AG08395 (cell line): ENCODE measurements around the gene BPHL.
"Not testable (repeated sequence)": the region's sequence is repeated elsewhere in the genome, so short reads cannot be mapped to it uniquely, and the experiment has no call there.

ENCODE experiments used
- DNase-seq: peaks from one replicate; pipeline ENCODE4 v3.0.0; 2012; ENCODE audit warnings: mixed read lengths, low spot score

The BPHL gene

DNA sequence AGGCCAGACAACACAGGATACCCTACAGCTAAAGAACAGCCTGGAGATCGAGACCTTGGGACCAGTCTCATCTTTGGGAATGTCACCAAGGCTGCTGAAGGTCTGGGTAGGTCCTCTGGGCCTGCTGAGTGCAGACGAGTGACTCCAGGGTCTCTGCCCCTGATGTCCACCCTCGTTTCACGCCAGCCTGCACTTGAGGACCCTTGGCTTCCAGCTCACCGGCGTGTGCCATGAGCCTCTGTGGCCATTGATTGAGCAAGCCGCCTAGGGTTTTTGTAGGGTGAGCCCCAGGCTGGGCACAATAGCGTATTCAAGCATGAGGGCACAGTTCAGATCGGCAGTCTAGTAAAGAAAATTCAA lies 4.3 kb downstream of the BPHL start:
- no peak for DNase-seq

DNA sequence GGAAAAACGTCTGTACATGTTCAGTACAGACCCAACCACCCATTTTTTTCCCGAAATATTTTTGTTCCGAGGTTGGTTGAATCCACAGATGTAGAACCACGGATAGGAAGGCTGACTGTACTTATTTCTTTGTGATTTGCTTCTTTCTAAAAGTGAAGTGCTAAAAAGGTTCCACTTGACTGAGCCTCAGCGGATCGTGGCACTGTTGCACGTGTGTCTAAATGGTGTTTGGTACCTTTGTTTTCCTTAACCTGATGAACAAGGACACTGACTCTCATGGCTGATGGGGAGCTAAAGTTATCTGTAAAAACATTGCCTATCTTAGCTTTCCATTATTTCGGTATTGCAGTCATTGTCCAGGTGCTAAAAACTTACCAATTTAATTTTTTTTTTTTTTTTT lies 6.2 kb downstream of the BPHL start:
- DNase-seq, result no peak

DNA sequence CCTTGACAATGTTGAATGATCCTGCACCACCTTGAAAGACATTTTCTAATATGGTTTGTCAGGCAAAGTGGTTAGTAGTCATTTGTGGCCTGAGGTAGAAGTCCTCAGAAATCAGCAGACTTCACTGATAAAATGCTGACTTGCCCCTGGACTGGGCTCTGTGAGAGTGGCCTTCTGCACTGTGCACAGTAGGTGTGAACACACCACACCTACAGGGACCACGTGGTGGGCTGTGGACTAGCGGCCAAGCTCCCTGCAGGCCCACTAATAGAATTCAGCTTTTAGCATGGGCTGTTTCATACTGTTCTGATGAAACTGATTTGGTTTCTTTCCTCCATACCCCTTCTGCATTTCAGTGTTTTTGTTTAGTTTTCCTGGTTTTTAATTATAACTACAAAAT lies 7.3 kb downstream of the BPHL start:
- DNase-seq, result no peak

DNA sequence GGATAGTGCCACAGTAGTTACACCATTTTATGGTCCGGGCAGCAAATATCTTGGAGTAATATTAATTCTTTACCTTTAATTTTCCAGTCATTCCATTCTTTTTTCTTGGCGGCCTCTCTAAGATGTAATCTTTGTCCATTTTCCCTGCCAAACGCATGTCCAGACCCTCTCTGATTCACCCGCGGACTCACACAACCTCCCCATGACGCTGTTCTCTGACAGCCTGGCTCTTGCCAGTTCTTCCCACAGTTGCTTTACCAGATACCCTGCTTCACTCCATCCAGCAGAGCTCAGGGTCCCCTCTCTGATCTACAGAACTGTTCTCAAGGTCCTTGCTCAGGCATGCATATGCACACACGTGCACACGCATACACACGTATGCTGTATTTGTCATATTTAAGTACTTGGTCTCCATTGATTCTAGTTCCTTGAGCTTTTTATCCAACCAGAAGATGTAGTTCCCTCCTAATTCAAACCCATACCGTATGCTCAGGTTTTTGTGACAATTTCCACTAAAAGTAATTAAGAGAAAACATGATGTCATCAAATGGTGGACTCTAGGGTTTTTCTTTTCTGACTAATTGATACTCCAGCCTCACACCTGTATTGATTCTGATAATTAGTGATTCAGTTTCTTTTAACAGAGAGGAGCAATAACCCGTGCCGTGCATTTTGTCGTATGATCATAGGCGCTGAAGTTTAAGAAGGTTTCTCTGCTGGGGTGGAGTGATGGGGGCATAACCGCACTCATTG lies 10.0 kb downstream of the BPHL start:
- no peak for DNase-seq

DNA sequence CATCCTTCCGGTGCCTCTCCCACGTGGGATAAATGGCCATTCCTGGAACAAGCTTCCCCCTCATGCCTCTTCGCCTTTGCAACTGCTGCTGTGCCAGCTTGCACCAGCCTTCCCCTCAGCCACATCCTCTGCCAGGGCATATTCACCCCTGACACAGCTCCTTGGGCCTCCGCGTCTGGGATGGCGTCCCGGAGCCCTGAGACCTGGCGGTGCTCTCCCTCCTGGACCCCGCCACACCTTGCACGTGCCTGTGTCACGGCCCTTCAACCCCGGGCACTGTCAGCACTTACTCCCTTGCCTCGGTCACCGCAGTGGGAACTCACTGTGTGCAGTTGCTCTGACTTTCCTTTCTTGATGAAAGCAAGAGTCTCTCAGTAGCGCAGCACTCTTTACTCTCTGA lies 13.2 kb downstream of the BPHL start:
- DNase-seq, result no peak

DNA sequence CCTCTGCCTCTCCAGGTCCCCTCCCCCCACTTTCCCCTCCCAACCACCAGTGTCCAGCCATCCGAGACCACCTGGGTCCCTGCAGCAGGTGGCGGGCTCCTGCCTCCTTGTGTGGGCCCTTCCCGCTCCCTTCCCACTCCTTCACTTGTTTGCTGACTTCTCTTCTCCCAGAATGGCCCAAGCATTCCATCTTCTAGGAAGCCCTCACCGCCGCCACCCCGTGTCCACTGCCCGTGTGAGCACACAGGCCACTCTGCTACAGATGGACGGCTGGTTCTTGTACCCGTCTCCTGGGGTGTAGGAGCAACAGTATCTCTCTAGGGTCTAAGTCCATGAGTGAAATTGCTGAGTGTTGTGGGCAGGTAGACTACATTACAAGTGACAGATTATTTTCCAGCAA lies 15.0 kb downstream of the BPHL start:
- no peak for DNase-seq

DNA sequence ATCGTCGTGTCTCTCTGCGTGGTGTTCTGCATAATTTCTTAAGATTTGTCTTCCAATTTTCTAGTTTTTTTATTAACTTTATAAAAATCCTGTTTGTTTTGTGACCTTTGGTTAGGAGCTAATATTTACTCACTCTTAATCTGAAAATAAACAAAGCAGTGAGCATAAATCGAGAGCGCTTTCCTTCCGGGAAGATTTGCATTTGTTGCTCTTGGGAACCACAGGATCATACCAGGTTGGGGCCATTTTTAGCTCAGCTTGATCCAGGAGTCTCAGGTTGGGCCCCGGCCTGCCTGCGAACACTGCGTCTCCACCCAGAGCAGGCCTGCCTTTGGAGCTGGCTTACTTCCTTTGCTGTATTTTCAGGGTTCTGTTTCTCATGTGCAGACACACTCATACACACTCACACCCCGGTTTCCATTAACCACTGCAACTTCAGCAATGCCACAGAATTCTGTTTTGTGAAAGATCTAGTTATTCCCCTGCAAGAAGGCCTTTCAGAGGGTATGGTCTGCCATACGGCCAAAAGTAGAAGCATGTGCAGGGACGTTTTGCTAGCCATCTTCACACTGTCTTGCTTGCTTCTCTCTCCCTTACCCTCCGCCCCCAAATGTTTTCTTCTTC lies 17.3 kb downstream of the BPHL start:
- no peak for DNase-seq

DNA sequence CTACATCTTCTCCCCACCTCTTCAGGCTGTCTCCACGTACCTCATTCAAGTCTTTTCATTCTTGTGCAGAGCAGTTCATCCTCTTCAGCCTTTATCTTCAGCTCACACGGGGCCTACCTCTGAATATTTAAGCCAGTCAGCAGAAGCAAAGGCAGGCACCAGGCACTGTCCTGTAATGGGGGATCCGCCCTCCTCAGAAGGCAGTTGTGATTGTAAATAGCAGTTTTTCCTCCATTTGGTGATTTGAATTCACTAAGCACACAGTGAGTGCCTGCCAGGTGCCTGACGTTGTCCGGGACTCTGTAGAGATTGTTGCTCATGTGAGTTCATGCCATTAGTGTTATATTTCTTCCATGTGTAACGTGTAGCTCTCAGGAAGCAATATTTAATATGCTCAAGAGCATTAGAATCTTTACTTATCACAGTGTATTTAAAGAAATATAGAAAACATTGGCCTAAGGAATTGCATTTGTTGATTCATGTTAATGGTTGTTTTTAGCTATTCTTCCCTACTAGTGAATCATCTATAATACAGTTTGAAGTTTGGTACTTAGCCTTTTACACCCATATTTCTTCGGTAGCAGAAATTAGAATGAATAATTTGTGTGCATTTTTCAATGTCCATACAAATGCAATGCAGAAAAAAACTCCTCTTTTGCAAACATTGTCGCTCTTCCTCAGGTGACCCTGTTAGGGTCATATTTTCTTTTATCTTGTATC lies 17.9 kb downstream of the BPHL start:
- DNase-seq, result no peak

DNA sequence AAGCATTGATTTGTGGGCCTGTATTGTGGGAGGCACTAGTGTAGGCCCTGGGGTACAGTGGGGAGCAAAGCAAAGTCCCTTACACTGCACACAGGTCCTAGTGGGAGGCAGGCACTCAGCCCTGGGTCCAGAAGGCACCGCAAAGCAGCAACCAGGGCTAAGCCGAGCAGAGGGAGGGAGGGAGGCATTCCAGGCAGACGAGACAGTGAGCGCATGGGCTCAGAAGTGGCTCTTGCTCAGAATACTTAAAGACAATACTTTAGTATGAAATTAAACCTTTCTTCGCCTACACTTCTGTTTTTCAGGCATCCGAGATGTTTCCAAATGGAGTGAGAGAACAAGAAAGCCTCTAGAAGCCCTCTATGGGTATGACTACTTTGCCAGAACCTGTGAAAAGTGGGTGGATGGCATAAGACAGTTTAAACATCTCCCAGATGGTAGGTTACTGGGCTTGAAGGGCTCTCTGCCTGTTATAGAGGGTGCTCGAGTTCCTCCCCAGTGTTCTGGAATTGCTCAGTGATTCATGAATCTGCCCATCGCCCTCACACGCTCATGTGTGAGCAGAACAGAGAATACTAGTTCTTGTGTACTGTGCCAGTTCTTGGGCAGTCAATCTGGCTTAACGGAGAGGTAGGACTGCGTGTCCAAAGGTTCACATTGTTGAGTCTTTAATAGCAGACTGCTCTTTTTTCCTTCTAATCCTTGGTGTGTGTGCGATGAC lies 18.7 kb downstream of the BPHL start:
- peak; percentile 20 for DNase-seq

DNA sequence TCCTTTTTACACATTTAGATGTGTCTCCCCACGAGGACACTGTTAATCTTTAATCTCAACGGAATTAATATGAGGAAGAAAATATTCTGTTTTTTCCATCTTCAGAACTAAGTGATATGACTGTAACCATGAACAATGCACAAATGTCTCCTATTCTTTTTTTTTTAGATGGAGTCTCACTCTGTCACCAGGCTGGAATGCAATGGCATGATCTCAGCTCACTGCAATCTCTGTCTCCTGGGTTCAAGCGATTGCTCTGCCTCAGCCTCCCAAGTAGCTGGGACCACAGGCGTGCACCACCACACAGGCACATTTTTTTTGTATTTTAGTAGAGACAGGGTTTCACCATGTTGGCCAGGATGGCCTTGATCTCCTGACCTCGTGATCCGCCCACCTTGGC lies 19.4 kb downstream of the BPHL start:
- not testable (repeated sequence) for DNase-seq

DNA sequence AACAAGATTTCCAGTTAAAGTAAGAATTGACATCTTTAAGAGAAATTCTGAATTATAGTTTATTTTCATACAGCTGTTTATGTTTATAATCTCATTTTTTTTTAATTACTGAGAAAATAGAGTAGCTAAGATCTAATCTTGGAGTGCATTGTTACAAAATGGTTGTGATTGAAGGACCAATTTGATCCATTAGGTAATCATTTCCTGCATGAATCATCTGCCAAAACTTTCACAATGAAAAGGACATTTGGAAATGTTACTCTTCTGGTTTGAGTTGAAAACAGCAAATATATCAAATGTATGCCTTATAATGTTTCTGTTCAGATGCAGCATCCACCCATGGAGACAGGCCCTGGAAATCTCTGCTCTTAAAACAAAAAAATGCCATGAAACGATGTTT lies 19.8 kb downstream of the BPHL start:
- no peak for DNase-seq

DNA sequence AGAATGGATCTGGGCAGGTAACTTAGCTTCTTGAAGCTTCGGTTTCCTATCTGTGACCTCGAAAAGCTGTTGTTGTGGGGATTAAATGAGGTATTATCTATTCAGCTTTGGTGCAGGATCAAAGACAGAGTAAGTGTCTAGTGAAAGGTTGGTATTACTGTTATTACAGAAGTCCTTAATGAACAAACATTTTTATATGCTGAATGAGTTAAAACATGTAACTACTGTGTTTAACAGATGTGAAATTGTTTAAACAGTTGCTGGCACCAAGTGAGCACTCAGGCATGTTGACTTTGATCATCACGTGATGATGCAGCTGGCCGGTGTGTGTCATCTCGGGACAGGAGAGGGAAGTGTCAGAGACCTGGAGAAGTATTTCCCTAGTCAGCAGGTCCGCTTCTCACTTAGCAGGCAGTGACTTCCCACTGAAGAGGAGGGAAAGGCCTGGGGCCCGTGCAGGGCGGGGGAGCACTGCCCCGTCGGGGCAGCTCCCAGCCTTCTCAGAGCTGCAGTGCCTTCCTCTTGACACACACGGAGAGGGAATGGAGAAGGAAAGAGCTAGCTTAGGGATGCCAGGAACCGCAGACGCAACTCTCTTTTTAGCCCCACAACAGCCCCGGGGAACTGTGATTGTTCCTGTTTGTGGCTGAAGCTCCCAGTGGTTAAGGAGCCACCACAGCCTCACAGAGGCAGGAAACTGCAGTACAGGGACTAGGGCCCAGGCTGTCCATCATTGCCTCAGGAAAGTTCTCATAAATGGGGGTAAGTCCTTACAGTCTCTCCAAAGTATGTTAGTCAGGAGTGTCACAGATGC lies 20.8 kb downstream of the BPHL start:
- peak; percentile 84 for DNase-seq

DNA sequence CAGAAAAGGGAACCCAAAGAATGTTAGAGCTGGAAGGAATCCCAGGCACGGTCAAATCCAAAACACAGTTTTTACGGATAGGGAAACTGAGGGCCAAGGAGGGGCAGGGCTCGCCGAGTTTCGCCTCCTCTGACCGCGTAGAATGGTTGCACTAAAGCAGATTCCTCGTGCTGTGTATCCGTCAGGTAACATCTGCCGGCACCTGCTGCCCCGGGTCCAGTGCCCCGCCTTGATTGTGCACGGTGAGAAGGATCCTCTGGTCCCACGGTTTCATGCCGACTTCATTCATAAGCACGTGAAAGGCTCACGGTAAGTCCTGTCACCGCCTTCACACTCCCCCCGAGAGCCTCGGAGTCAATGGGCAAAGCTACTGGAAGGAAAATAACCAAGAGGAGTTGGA lies 21.7 kb downstream of the BPHL start:
- no peak for DNase-seq

DNA sequence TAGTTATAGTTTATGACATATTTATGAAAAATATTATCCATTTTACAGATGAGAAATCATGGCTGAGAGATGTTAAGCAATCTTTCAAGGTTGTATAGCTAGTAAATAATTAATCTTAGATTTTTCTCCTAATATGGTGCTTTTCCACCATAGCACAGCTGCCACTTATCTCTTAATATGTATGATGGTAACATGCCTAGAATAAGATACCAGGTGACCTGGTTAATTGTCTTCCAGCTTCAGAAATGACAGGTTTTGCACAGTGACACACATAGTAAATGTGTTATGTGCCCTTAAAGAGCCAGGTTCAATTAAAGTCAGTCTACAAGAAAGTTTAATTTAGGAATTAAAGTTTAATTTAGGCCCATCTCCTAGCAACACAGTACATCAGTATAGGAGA lies 24.0 kb downstream of the BPHL start:
- DNase-seq, result no peak

DNA sequence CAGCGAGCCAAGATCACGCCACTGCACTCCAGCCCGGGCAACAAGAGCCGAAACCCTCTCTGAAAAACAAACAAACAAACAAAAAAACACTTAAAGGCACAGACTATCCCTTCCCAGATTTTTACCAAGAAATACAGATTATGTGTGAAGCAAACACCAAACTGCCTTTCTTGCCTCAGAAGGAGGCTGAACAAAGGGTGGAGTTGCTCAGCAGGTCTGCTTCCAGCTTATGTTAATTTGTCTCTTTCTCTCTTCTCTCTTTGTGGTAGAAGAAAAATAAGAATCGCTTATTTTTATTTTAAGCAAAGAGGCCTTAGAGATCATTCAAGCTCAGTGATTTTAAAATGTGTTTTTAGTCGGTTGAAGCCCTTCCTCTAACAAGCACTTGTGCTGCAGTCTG lies 24.6 kb downstream of the BPHL start:
- DNase-seq, result no peak

DNA sequence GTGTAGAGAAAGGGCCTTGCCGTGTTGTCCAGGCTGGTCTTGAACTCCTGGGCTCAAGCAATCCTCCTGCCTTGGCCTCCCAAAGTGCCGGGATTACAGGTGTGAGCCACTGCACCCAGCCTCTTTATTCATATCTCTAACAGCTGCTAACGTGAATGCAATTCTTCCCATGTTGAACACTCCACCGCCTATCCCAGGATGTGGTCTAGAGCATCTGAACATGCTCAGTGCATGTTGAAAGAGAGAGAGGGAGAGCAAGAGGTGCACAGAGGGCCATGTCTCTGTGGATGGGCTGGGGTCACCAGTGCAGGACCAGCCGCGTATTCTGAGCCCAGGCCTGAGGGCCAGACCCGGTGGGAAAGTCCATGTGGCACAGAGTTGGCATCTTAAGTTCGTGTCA lies 26.1 kb downstream of the BPHL start:
- DNase-seq, result no peak

DNA sequence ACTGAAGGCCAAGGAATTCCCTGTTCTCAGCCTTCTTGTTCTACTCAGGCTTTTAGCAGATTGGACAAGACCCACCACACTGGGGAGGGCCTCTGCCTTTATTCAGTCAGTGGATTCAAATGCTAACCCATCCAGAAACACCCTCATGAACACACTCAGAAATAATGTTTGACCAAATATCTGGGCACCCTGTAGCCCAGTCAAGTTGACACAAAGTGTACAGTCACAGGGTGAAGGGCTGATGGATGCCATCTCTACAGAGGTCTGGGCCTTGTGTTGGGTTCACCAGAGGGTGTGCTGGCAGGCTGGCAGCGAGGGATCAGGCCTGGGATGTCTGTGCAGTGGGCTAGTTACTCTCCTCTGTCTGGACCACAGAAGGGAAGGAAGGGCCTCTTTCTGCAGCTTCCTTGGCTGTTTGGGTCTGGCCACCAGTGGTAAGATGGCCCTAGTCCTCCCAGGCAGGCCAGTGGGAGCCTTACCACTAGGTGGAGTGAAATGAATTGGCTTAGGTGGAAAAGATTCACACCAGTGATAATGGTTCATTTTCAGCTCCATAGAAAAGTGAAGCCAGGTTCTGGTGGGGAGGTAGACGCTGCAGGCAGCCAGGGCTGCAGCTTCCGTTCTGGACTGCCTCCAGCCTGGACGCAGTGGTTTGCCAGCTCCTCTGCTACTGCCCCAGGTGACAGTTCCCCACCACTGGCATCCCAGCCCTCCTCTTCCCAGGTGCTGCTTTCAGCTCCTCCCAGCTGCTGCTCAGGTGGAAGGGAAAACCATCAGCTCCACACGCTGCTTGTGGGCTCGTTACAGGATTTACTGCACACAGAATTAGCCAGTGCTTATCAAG lies 29.6 kb downstream of the BPHL start:
- DNase-seq, result no peak

DNA sequence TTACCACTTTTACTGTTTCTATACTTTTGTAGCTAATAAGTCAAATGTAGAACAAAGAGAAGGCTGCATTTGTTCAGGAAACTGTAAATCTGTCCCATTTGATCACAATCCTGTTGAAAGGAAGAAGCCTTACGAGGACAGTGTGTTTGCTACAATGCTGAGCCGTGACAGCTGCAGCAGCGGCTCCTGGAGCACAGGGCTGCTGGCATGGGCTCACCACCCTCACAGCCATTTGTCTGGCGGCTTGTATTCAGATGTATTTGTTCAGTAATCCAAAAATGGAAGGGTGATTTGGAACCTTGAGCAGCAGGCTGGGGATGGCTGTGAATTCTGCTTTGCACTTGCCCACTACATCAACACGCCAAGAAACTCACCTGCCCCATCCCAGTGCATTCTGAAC lies 33.2 kb downstream of the BPHL start:
- DNase-seq, result no peak

DNA sequence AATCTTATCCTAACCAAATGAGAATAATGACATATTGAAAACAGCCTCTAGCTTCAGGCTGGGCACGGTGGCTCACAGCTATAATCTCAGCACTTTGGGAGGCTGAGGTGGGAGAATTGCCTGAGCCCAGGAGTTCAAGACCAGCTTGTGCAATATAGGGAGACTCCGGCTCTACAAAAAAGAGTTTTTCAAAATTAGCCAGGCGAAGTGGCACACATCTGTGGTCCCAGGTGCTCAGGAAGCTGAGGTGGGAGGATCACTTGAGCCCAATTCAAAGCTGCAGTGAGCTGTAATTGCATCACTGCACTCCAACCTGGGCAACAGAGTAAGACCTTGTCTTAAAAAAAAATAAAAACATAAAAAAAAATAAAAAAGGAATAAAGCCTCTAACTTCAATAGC lies 34.2 kb downstream of the BPHL start:
- DNase-seq, result no peak

DNA sequence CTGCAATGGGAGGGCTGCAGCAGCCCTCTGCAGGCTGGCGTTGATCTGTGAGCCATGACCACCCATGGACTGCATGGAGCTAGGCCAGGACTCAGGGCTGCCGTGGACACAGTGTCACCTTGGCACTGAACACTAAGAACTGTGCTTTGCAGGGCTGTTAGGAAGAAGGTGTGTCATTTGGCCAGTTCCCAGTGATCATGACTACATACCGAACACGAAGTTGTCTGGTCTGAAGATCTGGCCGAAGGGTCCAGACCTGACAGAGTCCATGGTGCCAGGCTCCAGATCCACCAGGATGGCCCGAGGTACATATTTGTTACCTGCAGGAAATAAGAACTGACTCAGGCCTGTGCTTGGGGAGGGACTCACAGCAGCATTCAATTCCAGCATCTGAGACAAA lies 36.9 kb downstream of the BPHL start:
- not testable (repeated sequence) for DNase-seq
